GM23248 (cell line): ENCODE measurements around the gene PEMT.

ENCODE experiments used
- EZH2 ChIP-seq: fragments of 200-600 bp; sonication (generic); IDR thresholded peaks from 2 replicates; pipeline ENCODE4 v1.6.1; 2018; ENCODE audit warnings: antibody characterized with exemption, mild to moderate bottlenecking; ENCODE audit not compliant: insufficient read depth, poor library complexity, severe bottlenecking
- EZH2phosphoT487 ChIP-seq: fragments of 200-600 bp; sonication (generic); IDR thresholded peaks from 2 replicates; pipeline ENCODE4 v1.6.1; 2018; ENCODE audit warnings: antibody characterized with exemption, moderate library complexity, mild to moderate bottlenecking, low read depth; ENCODE audit not compliant: insufficient read depth

DNA sequence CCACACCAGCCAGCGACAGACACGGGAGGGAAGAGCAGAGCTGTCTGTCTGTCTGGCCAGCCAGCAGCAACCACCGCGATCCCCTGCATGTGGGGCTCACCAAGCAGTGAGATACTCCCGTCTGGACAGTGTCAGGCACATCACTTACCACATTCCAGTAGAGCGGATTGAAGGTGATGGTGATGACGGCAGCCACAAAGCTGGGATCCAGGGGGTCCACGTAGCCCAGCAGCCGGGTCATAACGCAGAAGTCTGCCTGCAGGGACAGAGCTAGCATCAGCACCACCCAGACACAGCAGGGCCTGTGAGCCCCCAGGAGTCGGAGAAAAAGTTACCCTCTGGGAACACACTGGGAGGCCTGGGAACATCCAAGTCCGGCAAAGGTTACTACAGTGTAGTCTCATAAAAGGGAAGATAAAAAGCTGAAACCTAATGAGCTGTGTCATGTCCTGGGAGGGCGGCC lies 14.7 kb downstream of the PEMT start:
- TF ChIP-seq EZH2 = no peak
- TF ChIP-seq EZH2phosphoT487 = no peak
